Inflammatory macrophage treated with lipopolysaccharide for 4 hours (primary cell): Measurements from ENCODE around the gene TMEM59.

Experiments
- DNase-seq: peaks from one replicate; pipeline ENCODE4 v3.0.0-alpha.2; 2020

TMEM59 gene

GRCh38 chr1:53981220-53981619 lies 71.8 kb downstream of the TMEM59 start:
- no peak for DNase-seq

- DNase-seq, result peak; percentile 51
These were observed 73.1 kb downstream of the TMEM59 start for GRCh38 chr1:53979712-53980450.
